Activated CD4-positive, alpha-beta T cell treated with anti-CD3 and anti-CD28 coated beads for 4 hours (primary cell): Measurements from ENCODE around the gene NLK.
"Not testable (repeated sequence)": the region's sequence is repeated elsewhere in the genome, so short reads cannot be mapped to it uniquely, and the experiment has no call there.

Experiments
- DNase-seq, 2 donors: peaks; one replicate each; pipeline ENCODE4 v3.0.0-alpha.2; 2020

The NLK gene

GRCh38 chr17:28235066-28235700 lies 192.7 kb downstream of the NLK start:
- DNase-seq, result not testable (repeated sequence)

GRCh38 chr17:28236033-28236653 lies 193.7 kb downstream of the NLK start:
- DNase-seq, result not testable (repeated sequence)

- not testable (repeated sequence) for DNase-seq
Measured at GRCh38 chr17:28238547-28239270, 196.2 kb downstream of the NLK start.

GRCh38 chr17:28239271-28239624 lies 196.8 kb downstream of the NLK start:
- DNase-seq, result no peak

- no peak for DNase-seq
Measured at GRCh38 chr17:28240688-28241340, 198.3 kb downstream of the NLK start.

- no peak for DNase-seq
Measured at GRCh38 chr17:28242791-28243190, 200.3 kb downstream of the NLK start.

- DNase-seq, result not testable (repeated sequence)
Measured at GRCh38 chr17:28243268-28243667, 200.8 kb downstream of the NLK start.

- DNase-seq, result no peak
Measured at GRCh38 chr17:28244446-28244845, 202.0 kb downstream of the NLK start.
